KG1 (cell line): ENCODE results near the gene FCGR2B.
"Not testable (repeated sequence)": the region's sequence is repeated elsewhere in the genome, so short reads cannot be mapped to it uniquely, and the experiment has no call there.

Source experiments
- DNase-seq: peaks from one replicate; lab custom pipeline; 2025; lab: John Stamatoyannopoulos, UW

Gene FCGR2B

GRCh38 chr1:161706113-161706481 is 43.2 kb downstream of the FCGR2B start:
- DNase-seq, result no peak

- DNase-seq, result no peak
These were observed 43.8 kb downstream of the FCGR2B start, which contains the start of gene FCRLA for GRCh38 chr1:161706482-161707347. TSS of gene FCRLA (plus strand) at chr1:161707229. CDS start at chr1:161707265, 36 bp downstream.

GRCh38 chr1:161707503-161707902 is 44.6 kb downstream of the FCGR2B start:
- no peak for DNase-seq

GRCh38 chr1:161709373-161709772 is 46.4 kb downstream of the FCGR2B start:
- no peak for DNase-seq

GRCh38 chr1:161710560-161710959 is 47.6 kb downstream of the FCGR2B start:
- no peak for DNase-seq

- no peak for DNase-seq
These were observed 55.8 kb downstream of the FCGR2B start for GRCh38 chr1:161718559-161719324.

- no peak for DNase-seq
These were observed 56.3 kb downstream of the FCGR2B start for GRCh38 chr1:161719325-161719611.

- no peak for DNase-seq
These were observed 57.5 kb downstream of the FCGR2B start for GRCh38 chr1:161720422-161720821.

GRCh38 chr1:161720956-161721737 is 58.2 kb downstream of the FCGR2B start, which contains the start of gene FCRLB:
TSS of gene FCRLB (plus strand) at chr1:161721544. CDS start at chr1:161722673, 1,129 bp downstream.
- DNase-seq, result no peak

GRCh38 chr1:161721738-161722343 is 58.9 kb downstream of the FCGR2B start:
- DNase-seq, result no peak

GRCh38 chr1:161722406-161722805 is 59.5 kb downstream of the FCGR2B start:
- DNase-seq, result no peak

GRCh38 chr1:161723459-161724141 is 60.7 kb downstream of the FCGR2B start:
- DNase-seq, result no peak

GRCh38 chr1:161725258-161725907 is 62.4 kb downstream of the FCGR2B start:
- not testable (repeated sequence) for DNase-seq

GRCh38 chr1:161725908-161726472 is 63.0 kb downstream of the FCGR2B start:
- DNase-seq, result peak; percentile 53

GRCh38 chr1:161726473-161727255 is 63.7 kb downstream of the FCGR2B start:
- DNase-seq, result peak; percentile 24

- DNase-seq, result peak; percentile 26
These were observed 64.4 kb downstream of the FCGR2B start for GRCh38 chr1:161727256-161727924.
